Stimulated activated naive CD8-positive, alpha-beta T cell treated with anti-CD3 and anti-CD28 coated beads, Interleukin-15, Interleukin-2, amounts not matched to agents 100 ng/mL and 50 ng/mL, for 24 hours (primary cell): ENCODE measurements around the gene PHGDH.
"Not testable (repeated sequence)": the region's sequence is repeated elsewhere in the genome, so short reads cannot be mapped to it uniquely, and the experiment has no call there.

Experiments used
- H3K27ac Mint-ChIP-seq: one replicate; pipeline ENCODE4 v1.8.0; 2021; ENCODE audit warnings: mild to moderate bottlenecking, mixed read lengths
- H3K27me3 Mint-ChIP-seq: one replicate; pipeline ENCODE4 v1.8.0; 2021; ENCODE audit warnings: mixed read lengths
- H3K36me3 Mint-ChIP-seq: one replicate; pipeline ENCODE4 v1.8.0; 2021; ENCODE audit warnings: low read depth, mixed read lengths
- H3K4me1 Mint-ChIP-seq: one replicate; pipeline ENCODE4 v1.8.0; 2021; ENCODE audit warnings: low read depth, mixed read lengths
- H3K4me3 Mint-ChIP-seq: one replicate; pipeline ENCODE4 v1.8.0; 2021; ENCODE audit warnings: mild to moderate bottlenecking, mixed read lengths
- H3K9me3 Mint-ChIP-seq: one replicate; pipeline ENCODE4 v1.8.0; 2021; ENCODE audit warnings: mixed read lengths

The PHGDH gene

DNA sequence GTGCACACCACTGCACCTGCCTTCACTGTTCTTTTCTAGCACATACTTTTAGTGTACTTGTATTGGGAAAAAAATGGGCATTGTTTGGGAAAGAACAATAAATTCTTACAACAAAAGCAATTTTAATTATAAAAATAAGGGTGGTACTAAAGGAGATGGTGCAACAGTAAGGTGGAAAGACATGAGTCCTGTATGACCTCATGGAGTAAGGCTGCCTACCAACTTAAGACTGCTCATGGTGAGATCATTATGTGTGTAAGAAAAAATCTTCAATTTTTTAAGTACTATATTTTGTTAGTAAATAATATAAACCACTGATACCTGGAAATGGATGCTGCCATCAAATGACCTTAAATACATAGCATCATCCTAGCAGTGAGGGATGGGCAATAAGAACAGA lies 29.6 kb upstream of the PHGDH start:
- Mint-ChIP-seq H3K4me3 (no peak overlapping the region), H3K9me3 (no peaks in the 10 kb centered on the region), H3K4me1 (no peaks in the 10 kb centered on the region), H3K27ac (no peak overlapping the region), H3K36me3 (no peaks in the 10 kb centered on the region), H3K27me3 (no peaks in the 10 kb centered on the region)

DNA sequence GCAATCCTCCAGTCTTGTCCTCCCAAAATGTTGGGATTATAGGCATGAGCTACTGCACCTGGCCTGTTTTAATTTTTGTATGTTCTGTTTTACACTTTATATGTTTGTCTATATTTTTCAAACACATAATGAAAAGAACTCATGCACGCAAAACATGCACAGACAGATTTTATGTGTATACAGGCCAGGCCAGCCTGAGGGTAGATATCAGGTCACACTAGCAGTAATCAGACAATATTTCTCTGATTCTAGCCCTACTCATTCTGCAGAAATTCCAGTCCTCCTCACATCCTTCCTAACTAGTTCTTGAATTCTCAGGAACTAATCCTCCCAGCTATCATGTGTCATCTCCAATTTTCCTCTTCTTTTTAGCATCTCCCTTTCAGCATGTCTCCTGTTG lies 27.8 kb upstream of the PHGDH start:
- Mint-ChIP-seq H3K27me3 (no peaks in the 10 kb centered on the region), H3K27ac (no peak overlapping the region), H3K4me1 (no peaks in the 10 kb centered on the region), H3K4me3 (no peak overlapping the region), H3K9me3 (no peaks in the 10 kb centered on the region), H3K36me3 (no peaks in the 10 kb centered on the region)

GRCh38 chr1:119686661-119687060 lies 25.1 kb upstream of the PHGDH start:
- H3K36me3 Mint-ChIP-seq = no peaks in the 10 kb centered on the region
- no peak overlapping the region for H3K27ac Mint-ChIP-seq
- H3K9me3 Mint-ChIP-seq = no peaks in the 10 kb centered on the region
- H3K4me1 Mint-ChIP-seq = no peaks in the 10 kb centered on the region
- no peaks in the 10 kb centered on the region for H3K27me3 Mint-ChIP-seq
- H3K4me3 Mint-ChIP-seq = no peak overlapping the region

- H3K4me3 Mint-ChIP-seq = no peak overlapping the region
- no peaks in the 10 kb centered on the region for H3K27me3 Mint-ChIP-seq
- no peaks in the 10 kb centered on the region for H3K36me3 Mint-ChIP-seq
- no peaks in the 10 kb centered on the region for H3K9me3 Mint-ChIP-seq
- H3K4me1 Mint-ChIP-seq = no peaks in the 10 kb centered on the region
- no peak overlapping the region for H3K27ac Mint-ChIP-seq
Measured at GRCh38 chr1:119687434-119688079, 24.2 kb upstream of the PHGDH start.

GRCh38 chr1:119688810-119689209 lies 22.9 kb upstream of the PHGDH start:
- H3K27ac Mint-ChIP-seq = no peak overlapping the region
- H3K36me3 Mint-ChIP-seq = no peaks in the 10 kb centered on the region
- H3K4me1 Mint-ChIP-seq = no peaks in the 10 kb centered on the region
- H3K9me3 Mint-ChIP-seq = no peaks in the 10 kb centered on the region
- H3K27me3 Mint-ChIP-seq = peaks cover 4% of the 10 kb centered on the region
- no peak overlapping the region for H3K4me3 Mint-ChIP-seq

GRCh38 chr1:119689511-119689910 lies 22.2 kb upstream of the PHGDH start:
- H3K27me3 Mint-ChIP-seq = peaks cover 9% of the 10 kb centered on the region
- no peaks in the 10 kb centered on the region for H3K9me3 Mint-ChIP-seq
- no peak overlapping the region for H3K27ac Mint-ChIP-seq
- no peaks in the 10 kb centered on the region for H3K4me1 Mint-ChIP-seq
- no peak overlapping the region for H3K4me3 Mint-ChIP-seq
- H3K36me3 Mint-ChIP-seq = no peaks in the 10 kb centered on the region

GRCh38 chr1:119696863-119697262 lies 14.9 kb upstream of the PHGDH start:
- not testable (repeated sequence) for H3K4me3 Mint-ChIP-seq, H3K27ac Mint-ChIP-seq, H3K4me1 Mint-ChIP-seq, H3K36me3 Mint-ChIP-seq
- peaks cover 37% of the 10 kb centered on the region for H3K27me3 Mint-ChIP-seq
- H3K9me3 Mint-ChIP-seq = peaks cover 13% of the 10 kb centered on the region

- Mint-ChIP-seq H3K4me3 (no peak overlapping the region), H3K36me3 (peaks cover 9% of the 10 kb centered on the region), H3K27me3 (peaks cover 37% of the 10 kb centered on the region), H3K4me1 (no peaks in the 10 kb centered on the region), H3K27ac (no peak overlapping the region), H3K9me3 (peaks cover 20% of the 10 kb centered on the region)
Measured at GRCh38 chr1:119697598-119697997, 14.1 kb upstream of the PHGDH start.

DNA sequence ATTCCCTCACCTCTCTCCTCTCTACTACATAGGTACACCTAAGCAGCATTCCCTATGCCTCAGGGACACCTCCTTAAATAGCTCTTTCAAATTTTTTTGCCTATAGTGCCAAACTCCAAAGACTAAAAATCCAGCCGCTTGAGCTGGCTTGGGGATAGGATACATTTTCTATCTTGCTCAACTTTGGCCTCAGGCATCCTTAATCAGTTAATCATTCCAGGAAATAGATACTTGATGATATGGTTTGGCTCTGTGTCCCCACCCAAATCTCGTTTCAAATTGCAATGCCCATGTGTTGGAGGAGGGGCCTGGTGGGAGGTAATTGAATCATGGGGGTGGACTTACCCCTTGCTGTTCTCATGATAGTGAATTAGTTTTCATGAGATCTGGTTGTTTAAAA lies 11.4 kb upstream of the PHGDH start:
- Mint-ChIP-seq H3K4me1 (no peaks in the 10 kb centered on the region), H3K4me3 (no peak overlapping the region), H3K9me3 (peaks cover 25% of the 10 kb centered on the region), H3K36me3 (peaks cover 9% of the 10 kb centered on the region), H3K27ac (no peak overlapping the region), H3K27me3 (peaks cover 32% of the 10 kb centered on the region)

DNA sequence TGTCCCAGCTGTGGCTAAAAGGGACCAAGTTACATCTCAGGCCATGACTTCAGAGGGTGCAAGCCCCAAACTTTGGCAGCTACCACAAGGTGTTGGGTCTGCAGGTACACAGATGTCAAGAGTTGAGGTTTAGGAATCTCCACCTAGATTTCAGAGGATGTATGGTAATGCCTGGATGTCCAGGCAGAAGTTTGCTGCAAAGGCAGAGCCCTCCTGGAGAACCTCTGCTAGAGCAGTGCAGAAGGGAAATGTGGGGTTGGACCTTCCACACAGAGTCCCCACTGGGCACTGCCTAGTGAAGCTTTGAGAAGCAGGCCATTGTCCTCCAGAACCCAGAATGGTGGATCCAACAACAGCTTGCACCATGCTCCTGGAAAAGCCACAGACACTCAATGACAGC lies 10.1 kb upstream of the PHGDH start:
- peaks cover 28% of the 10 kb centered on the region for H3K27me3 Mint-ChIP-seq
- peaks cover 9% of the 10 kb centered on the region for H3K36me3 Mint-ChIP-seq
- peaks cover 25% of the 10 kb centered on the region for H3K9me3 Mint-ChIP-seq
- no peaks in the 10 kb centered on the region for H3K4me1 Mint-ChIP-seq
- H3K27ac Mint-ChIP-seq = no peak overlapping the region
- H3K4me3 Mint-ChIP-seq = no peak overlapping the region

DNA sequence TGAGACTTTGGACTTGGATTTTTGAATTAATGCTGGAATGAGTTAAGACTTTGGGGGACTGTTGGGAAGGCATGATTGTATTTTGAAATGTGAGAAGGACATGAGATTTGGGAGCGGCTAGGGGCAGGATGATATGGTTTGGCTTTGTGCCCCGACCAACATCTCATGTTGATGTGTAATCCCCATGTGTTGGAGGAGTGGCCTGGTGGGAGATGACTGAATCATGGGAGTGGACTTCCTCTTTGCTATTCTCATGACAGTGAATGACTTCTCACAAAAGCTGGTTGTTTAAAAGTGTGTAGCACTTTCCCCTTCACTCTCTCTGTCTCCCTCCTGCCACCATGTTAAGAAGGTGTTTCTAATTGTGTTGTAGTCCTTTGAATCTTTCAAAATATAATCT lies 9.3 kb upstream of the PHGDH start:
- H3K27ac Mint-ChIP-seq = no peak overlapping the region
- no peak overlapping the region for H3K4me3 Mint-ChIP-seq
- peaks cover 28% of the 10 kb centered on the region for H3K27me3 Mint-ChIP-seq
- peaks cover 25% of the 10 kb centered on the region for H3K9me3 Mint-ChIP-seq
- H3K36me3 Mint-ChIP-seq = peaks cover 9% of the 10 kb centered on the region
- H3K4me1 Mint-ChIP-seq = no peaks in the 10 kb centered on the region

GRCh38 chr1:119703666-119704450 lies 7.9 kb upstream of the PHGDH start:
- H3K36me3 Mint-ChIP-seq = peaks cover 9% of the 10 kb centered on the region
- no peaks in the 10 kb centered on the region for H3K4me1 Mint-ChIP-seq
- H3K4me3 Mint-ChIP-seq = no peak overlapping the region
- H3K27me3 Mint-ChIP-seq = peaks cover 33% of the 10 kb centered on the region
- H3K27ac Mint-ChIP-seq = no peak overlapping the region
- peaks cover 25% of the 10 kb centered on the region for H3K9me3 Mint-ChIP-seq

DNA sequence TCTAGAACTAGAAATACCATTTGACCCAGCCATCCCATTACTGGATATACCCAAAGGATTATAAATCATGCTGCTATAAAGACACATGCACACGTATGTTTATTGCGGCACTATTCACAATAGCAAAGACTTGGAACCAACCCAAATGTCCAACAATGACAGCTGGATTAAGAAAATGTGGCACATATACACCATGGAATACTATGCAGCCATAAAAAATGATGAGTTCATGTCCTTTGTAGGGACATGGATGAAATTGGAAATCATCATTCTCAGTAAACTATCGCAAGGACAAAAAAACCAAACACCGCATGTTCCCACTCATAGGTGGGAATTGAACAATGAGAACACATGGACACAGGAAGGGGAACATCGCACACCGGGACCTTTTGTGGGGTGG lies 5.1 kb upstream of the PHGDH start:
- not testable (repeated sequence) for H3K27ac Mint-ChIP-seq, H3K4me1 Mint-ChIP-seq, H3K4me3 Mint-ChIP-seq, H3K36me3 Mint-ChIP-seq
- peaks cover 15% of the 10 kb centered on the region for H3K9me3 Mint-ChIP-seq
- peaks cover 21% of the 10 kb centered on the region for H3K27me3 Mint-ChIP-seq

DNA sequence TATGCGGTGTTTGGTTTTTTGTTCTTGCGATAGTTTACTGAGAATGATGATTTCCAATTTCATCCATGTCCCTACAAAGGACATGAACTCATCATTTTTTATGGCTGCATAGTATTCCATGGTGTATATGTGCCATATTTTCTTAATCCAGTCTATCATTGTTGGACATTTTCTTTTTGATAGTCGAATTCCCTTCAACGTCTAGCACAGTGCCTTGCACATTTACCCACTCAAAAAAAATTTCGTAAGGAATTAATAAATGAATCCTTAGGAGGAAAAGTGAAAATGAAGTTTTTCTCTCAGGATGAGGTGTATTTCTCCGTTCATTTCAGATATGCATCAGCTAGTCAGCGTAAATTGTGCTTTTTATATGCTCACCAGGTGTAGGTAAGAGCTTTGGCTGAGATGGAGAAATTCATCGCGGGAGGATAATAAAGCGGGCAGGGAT lies 354 bp upstream of the PHGDH start:
- Mint-ChIP-seq H3K4me1 (peaks cover 34% of the 10 kb centered on the region), H3K27me3 (peaks cover 10% of the 10 kb centered on the region), H3K36me3 (peaks cover 28% of the 10 kb centered on the region), H3K4me3 (peak overlapping the region; percentile 95), H3K27ac (peak overlapping the region; percentile 93)
- not testable (repeated sequence) for H3K9me3 Mint-ChIP-seq

DNA sequence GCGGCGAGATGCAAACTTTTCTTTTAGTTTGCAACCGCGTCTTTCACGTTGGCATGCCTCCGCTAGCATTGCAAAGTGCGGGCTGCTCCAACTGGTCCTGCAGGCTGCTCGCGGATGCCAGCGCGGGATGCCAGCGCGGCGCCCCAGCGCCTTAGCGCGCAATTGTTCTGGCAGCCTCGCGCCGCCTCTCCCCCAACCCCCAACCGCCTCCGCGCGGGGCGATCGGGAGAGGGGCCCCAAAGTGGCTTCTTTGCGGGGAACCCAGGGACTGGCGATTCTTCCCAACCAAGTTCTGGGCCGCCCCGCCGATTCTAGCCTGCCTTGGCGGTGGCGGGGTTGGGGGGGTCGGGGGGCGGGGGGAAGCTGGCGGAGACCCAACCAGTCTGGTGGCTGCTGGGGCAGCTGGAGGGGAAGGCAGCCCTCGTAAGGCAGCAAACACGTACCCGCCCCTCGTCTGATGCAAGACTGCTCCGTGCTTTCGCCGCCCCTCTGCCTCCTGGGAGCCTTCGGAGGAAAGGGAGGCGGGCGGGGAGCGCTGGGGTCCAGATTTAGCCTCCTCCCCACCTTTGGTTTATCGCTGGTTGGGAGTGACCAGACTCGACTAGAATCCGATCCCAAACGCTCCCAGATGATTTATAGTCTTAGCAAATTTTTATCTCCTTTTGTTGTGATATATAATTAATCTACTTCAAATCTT lies 756 bp downstream of the PHGDH start:
- Mint-ChIP-seq H3K4me1 (peaks cover 36% of the 10 kb centered on the region), H3K9me3 (no peaks in the 10 kb centered on the region), H3K27ac (peak overlapping the region; percentile 98), H3K36me3 (peaks cover 31% of the 10 kb centered on the region), H3K27me3 (peaks cover 10% of the 10 kb centered on the region), H3K4me3 (peak overlapping the region; percentile 95)
